K562 (cell line): ENCODE results near the gene ARSA. TPM values are rescaled to one million over a fixed set of nuclear protein-coding genes. Genes with fewer than 3 reads are reported as not detected.

ENCODE experiments used
- ATAC-seq: fragments of 200-7000 bp; cut with Tn5 transposase; 3 replicates; pipeline ENCODE4 v1.9.1; 2020; ENCODE audit warnings: moderate library complexity
- BruUV-seq: library from RNA; stranded (reverse); fragments of 400-500 nt; replicated peaks from 2 replicates; lab custom pipeline; 2021; lab: Mats Ljungman, UMichigan
- CTCF ChIA-PET: fragments of 300-600 bp; formaldehyde crosslinking; extraction: SDS; loops from one replicate; lab custom pipeline; 2021; ENCODE audit warnings: low intra/inter-chr PET ratio; lab: Yijun Ruan, JAX
- POLR2A ChIA-PET: fragments of 300-600, 350-650 bp; sonication (Branson Sonifier 250); formaldehyde crosslinking; extraction: SDS; loops from one replicate; lab custom pipeline; 2021; ENCODE audit warnings: antibody characterized with exemption, inconsistent platforms; lab: Yijun Ruan, JAX
- DNase-seq, 4 experiments: peaks; one replicate each; pipeline versions ENCODE4 v3.0.0 to v3.0.0-alpha.2; 2011 to 2018; ENCODE audit warnings: low spot score in 3 of 4, mixed read lengths in 3 of 4; ENCODE audit errors: extremely low read depth in 1 of 4
- FAIRE-seq: peaks from 2 replicates; lab custom pipeline; 2011; peaks lifted over from hg19 to GRCh38; lab: Jason Lieb, UNC
- H2AFZ ChIP-seq: 2 replicates; pipeline ENCODE4 v1.6.0; 2011; ENCODE audit warnings: low read depth, low read length, control low read depth, inconsistent platforms
- H3K27ac ChIP-seq: fragments of 200-600 bp; 3 replicates; pipeline ENCODE4 v1.8.0; 2011; ENCODE audit warnings: low read depth, mild to moderate bottlenecking, control low read depth, inconsistent platforms, low read length, moderate library complexity, mixed read lengths; ENCODE audit errors: extremely low read depth
- H3K27me3 ChIP-seq, 2 experiments: fragments of 300-600 bp in 1 of 2; 2 replicates in 1 of 2; 3 replicates in 1 of 2; pipeline versions ENCODE4 v1.6.0 to v1.8.0; 2011; ENCODE audit warnings: inconsistent platforms in 2 of 2, low read length in 2 of 2, mild to moderate bottlenecking in 1 of 2, mixed read lengths in 1 of 2, moderate library complexity in 1 of 2; ENCODE audit not compliant: control insufficient read depth in 2 of 2, insufficient read depth in 2 of 2
- H3K36me3 ChIP-seq: fragments of 300-600 bp; 3 replicates; pipeline ENCODE4 v1.8.0; 2011; ENCODE audit warnings: mild to moderate bottlenecking, low read length, inconsistent platforms; ENCODE audit not compliant: control insufficient read depth, insufficient read depth
- H3K4me1 ChIP-seq, 2 experiments: fragments of 200-600 bp in 1 of 2; replicated peaks in 1 of 2; 2 replicates in 1 of 2; 3 replicates in 1 of 2; pipeline versions ENCODE4 v1.5.1 to v1.8.0; 2011; ENCODE audit warnings: inconsistent platforms in 2 of 2, low read length in 2 of 2, mild to moderate bottlenecking in 1 of 2, mixed read lengths in 1 of 2, moderate library complexity in 1 of 2; ENCODE audit not compliant: control insufficient read depth in 2 of 2, insufficient read depth in 2 of 2
- H3K4me2 ChIP-seq: 2 replicates; pipeline ENCODE4 v1.6.1; 2011; ENCODE audit warnings: low read length, control low read depth, inconsistent platforms, mixed read lengths; ENCODE audit not compliant: insufficient read depth
- H3K4me3 ChIP-seq: fragments of 200-600 bp; sonication (generic), shearing (Covaris generic); 2 replicates; pipeline ENCODE4 v1.5.1; 2016; ENCODE audit warnings: control low read depth, inconsistent platforms
- H3K79me2 ChIP-seq: fragments of 200-600 bp; 3 replicates; pipeline ENCODE4 v1.8.0; 2011; ENCODE audit warnings: low read length, inconsistent platforms; ENCODE audit not compliant: control insufficient read depth, insufficient read depth
- H3K9ac ChIP-seq, 2 experiments: 2 replicates each; pipeline versions ENCODE4 v1.6.0 to v1.6.1; 2011; ENCODE audit warnings: low read depth in 2 of 2, low read length in 2 of 2, control low read depth in 1 of 2, inconsistent platforms in 1 of 2, mild to moderate bottlenecking in 1 of 2, mixed read lengths in 1 of 2; ENCODE audit not compliant: insufficient read depth in 1 of 2
- H3K9me1 ChIP-seq: one replicate; pipeline ENCODE4 v1.6.0; 2011; ENCODE audit warnings: inconsistent platforms, mild to moderate bottlenecking, low read length, moderate library complexity; ENCODE audit not compliant: control insufficient read depth, insufficient read depth
- H3K9me3 ChIP-seq: replicated peaks from 2 replicates; pipeline ENCODE4 v1.5.1; 2011; ENCODE audit warnings: low read depth, low read length, inconsistent platforms; ENCODE audit not compliant: control insufficient read depth, insufficient read depth
- H4K20me1 ChIP-seq: replicated peaks from 2 replicates; pipeline ENCODE4 v1.6.1; 2011; ENCODE audit warnings: low read length, inconsistent platforms, mixed read lengths; ENCODE audit not compliant: control insufficient read depth, insufficient read depth
- CREB3 ChIP-seq: fragments of 450-650 bp; conservative IDR thresholded peaks from 2 replicates; pipeline ENCODE4 v1.6.1; 2016; ENCODE audit warnings: missing genetic modification characterization, low read depth, mild to moderate bottlenecking, missing compliant biosample characterization, moderate library complexity
- EP300 ChIP-seq: IDR thresholded peaks from 2 replicates; pipeline ENCODE4 v1.6.1; 2012; ENCODE audit warnings: low read length, improper control_type of control experiment
- PML ChIP-seq: IDR thresholded peaks from 2 replicates; pipeline ENCODE4 v1.6.1; 2012; ENCODE audit warnings: low read length, inconsistent platforms
- RFX1 ChIP-seq: fragments of 450-650 bp; IDR thresholded peaks from 2 replicates; pipeline ENCODE4 v1.6.1; 2016; ENCODE audit warnings: mild to moderate bottlenecking, moderate library complexity
- SMAD1 ChIP-seq: fragments of 150-350 bp; IDR thresholded peaks from 2 replicates; pipeline ENCODE4 v1.6.1; 2014; ENCODE audit warnings: low read length, low read depth; ENCODE audit not compliant: partially characterized antibody
- STAT6 ChIP-seq: sonication (generic); formaldehyde crosslinking; IDR thresholded peaks from 2 replicates; pipeline ENCODE4 v1.8.1; 2023; ENCODE audit warnings: mild to moderate bottlenecking, missing genetic modification reagents
- TAL1 ChIP-seq: fragments of 450-650 bp; IDR thresholded peaks from 2 replicates; pipeline ENCODE4 v1.6.1; 2016; ENCODE audit warnings: mild to moderate bottlenecking
- TCFL5 ChIP-seq: fragments of 250-450 bp; sonication (Bioruptor Pico); conservative IDR thresholded peaks from 2 replicates; pipeline ENCODE4 v1.6.1; 2021; ENCODE audit warnings: mild to moderate bottlenecking, moderate library complexity, matching md5 sums
- XRCC3 ChIP-seq: fragments of 450-650 bp; IDR thresholded peaks from 2 replicates; pipeline ENCODE4 v1.6.1; 2017; ENCODE audit warnings: mild to moderate bottlenecking, moderate library complexity
- ZFPM2 ChIP-seq: fragments of 250-450 bp; sonication (Bioruptor Pico); IDR thresholded peaks from 2 replicates; pipeline ENCODE4 v1.5.1; 2022; ENCODE audit warnings: mild to moderate bottlenecking
- ZNF143 ChIP-seq: sonication (generic); formaldehyde crosslinking; IDR thresholded peaks from 2 replicates; pipeline ENCODE4 v1.9.0; 2022; ENCODE audit warnings: mild to moderate bottlenecking, missing genetic modification reagents
- ZNF184 ChIP-seq: sonication (generic); formaldehyde crosslinking; IDR thresholded peaks from 2 replicates; pipeline ENCODE4 v1.5.0; 2020; ENCODE audit warnings: missing genetic modification reagents
- ZNF77 ChIP-seq: fragments of 250-450 bp; sonication (Bioruptor Pico); IDR thresholded peaks from 2 replicates; pipeline ENCODE4 v1.5.0; 2020
- ZZZ3 ChIP-seq: fragments of 450-650 bp; IDR thresholded peaks from 2 replicates; pipeline ENCODE4 v1.6.1; 2016; ENCODE audit warnings: antibody characterized with exemption, mild to moderate bottlenecking, moderate library complexity
- WGBS: fragments of 100-300 bp; shearing (Covaris generic); methylation state at CpG from one replicate; pipeline ENCODE4 v1.1.6; 2016; ENCODE audit warnings: low coverage, mixed read lengths; ENCODE audit not compliant: insufficient coverage; ENCODE audit errors: missing lambda C conversion rate; 5-methylcytosine and 5-hydroxymethylcytosine counted together
- in situ Hi-C: fragments of 300-500 bp; cut with MboI; formaldehyde crosslinking; loops from 4 replicates; pipeline ENCODE4 v1.15.0; 2018; ENCODE audit warnings: inconsistent platforms, mixed read lengths
- intact Hi-C: fragments of 100-400 bp; cut with micrococcal nuclease; formaldehyde crosslinking; loops from 2 replicates; pipeline ENCODE4 v1.14.2; 2022
- polyA plus RNA-seq, 8 experiments: library from polyadenylated mRNA; depleted of rRNA in 4 of 8; stranded (reverse) in 5 of 8; unstranded in 3 of 8; fragments of >200 nt; fragmentation: Nextera tagmentation in 2 of 8; fragmentation: Illumina TruSeq in 1 of 8; extraction: Ambion mirVana in 2 of 8; extraction: Trizol in 1 of 8; gene quantifications; 2 replicates each; pipeline versions ENCODE4 v1.2.1 to v1.2.3, GENCODE V29; 2011 to 2014; ENCODE audit warnings: inconsistent platforms in 1 of 8, missing spikeins in 1 of 8
- total RNA-seq, 7 experiments: library from RNA; depleted of rRNA in 6 of 7; stranded (reverse); fragments of >200 nt in 6 of 7; fragmentation: Illumina TruSeq in 2 of 7; extraction: Trizol in 2 of 7; gene quantifications; 2 replicates each; pipeline versions ENCODE4 v1.2.1 to v1.2.3, GENCODE V29; 2011 to 2021; ENCODE audit warnings: low replicate concordance in 1 of 7

The ARSA gene
- total and polyA plus RNA-seq, 9 of the 15 experiments (the other 6 are each of a cell fraction or from before 2014, with no cell fraction given), result 0.32 to 10.9 (median 1.8) TPM; not detected in 1

GRCh38 chr22:50624347-50625130 is 3.4 kb downstream of the ARSA start:
- Histone ChIP-seq H3K4me1 (peaks cover 17 to 43% of the 10 kb centered on the region in 2 experiments; a peak in 4 of 5 replicates), H3K27ac (no peak overlapping the region), H3K9me3 (no peaks in the 10 kb centered on the region), H3K9me1 (no peaks in the 10 kb centered on the region), H3K4me2 (no peak overlapping the region), H3K36me3 (no peaks in the 10 kb centered on the region), H3K9ac (no peak overlapping the region), H4K20me1 (no peaks in the 10 kb centered on the region), H3K27me3 (no peaks in the 10 kb centered on the region), H2AFZ (no peak overlapping the region), H3K79me2 (no peaks in the 10 kb centered on the region; the same call in 2 of the 3 replicates), H3K4me3 (no peak overlapping the region)
- intact Hi-C loops, result loop anchor here (5.0 kb wide), 1 partner anchor 68 kb away; no protein-coding TSS in a partner anchor
- TF ChIP-seq TAL1 (no peak), ZNF143 (CRISPR knock-in tag) (no peak), XRCC3 (no peak), ZNF184 (CRISPR knock-in tag) (no peak), SMAD1 (no peak), STAT6 (CRISPR knock-in tag) (no peak), ZZZ3 (no peak), EP300 (no peak), CREB3 (no peak), PML (no peak), TCFL5 (CRISPR knock-in tag) (no peak), ZFPM2 (CRISPR knock-in tag) (no peak), ZNF77 (no peak), RFX1 (no peak)
- no peak for FAIRE-seq
- DNase-seq, result no peak
- POLR2A ChIA-PET, result no interaction called here
- ATAC-seq, result no peak
- CTCF ChIA-PET, result no interaction called here
- no TSS peak for BruUV-seq
- in situ Hi-C loops, result no loop called here
- WGBS, result 60% methylated on average over 13 of the region's 16 CpGs
